GM19395 (cell line): ENCODE results near the gene PDPK1.
"Not testable (repeated sequence)": the region's sequence is repeated elsewhere in the genome, so short reads cannot be mapped to it uniquely, and the experiment has no call there.

Experiments
- ATAC-seq: cut with Tn5 transposase; IDR thresholded peaks from one replicate; pipeline ENCODE4 v1.9.1; 2021; ENCODE audit warnings: mild to moderate bottlenecking, moderate library complexity; ENCODE audit not compliant: unreplicated experiment

The PDPK1 gene

DNA sequence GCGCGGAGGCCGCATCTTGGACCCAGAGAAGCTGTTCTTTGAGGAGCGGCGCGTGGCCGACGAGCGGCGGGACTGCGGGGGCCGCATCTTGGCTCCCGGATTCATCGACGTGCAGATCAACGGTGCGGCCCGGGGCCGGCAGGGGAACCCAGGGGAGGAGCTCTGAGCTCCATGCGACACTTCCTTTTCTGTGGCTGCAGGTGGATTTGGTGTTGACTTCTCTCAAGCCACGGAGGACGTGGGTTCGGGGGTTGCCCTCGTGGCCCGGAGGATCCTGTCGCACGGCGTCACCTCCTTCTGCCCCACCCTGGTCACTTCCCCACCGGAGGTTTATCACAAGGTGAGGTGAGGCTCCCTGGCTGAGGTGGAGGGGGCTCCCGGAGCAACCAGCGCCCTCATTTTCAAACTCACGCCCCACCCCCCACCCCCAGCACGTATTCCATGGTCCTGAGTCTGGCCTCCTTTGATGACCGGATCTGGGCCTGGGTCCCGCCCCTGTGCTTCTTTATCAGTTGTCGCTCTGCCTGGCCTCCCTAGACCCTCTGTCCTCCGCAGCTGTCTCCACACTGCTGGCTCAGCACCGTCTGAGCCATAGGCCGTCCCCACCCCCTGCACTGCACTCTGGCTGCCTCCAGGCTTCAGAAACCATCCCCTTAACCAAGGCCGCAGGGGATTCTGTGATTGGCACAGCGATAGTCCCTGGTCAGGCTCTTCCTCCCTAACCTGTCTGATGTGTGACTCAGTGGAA lies 16.9 kb upstream of the PDPK1 start:
- ATAC-seq = no peak

- no peak for ATAC-seq
Measured at GRCh38 chr16:2523801-2524231, 14.0 kb upstream of the PDPK1 start.

DNA sequence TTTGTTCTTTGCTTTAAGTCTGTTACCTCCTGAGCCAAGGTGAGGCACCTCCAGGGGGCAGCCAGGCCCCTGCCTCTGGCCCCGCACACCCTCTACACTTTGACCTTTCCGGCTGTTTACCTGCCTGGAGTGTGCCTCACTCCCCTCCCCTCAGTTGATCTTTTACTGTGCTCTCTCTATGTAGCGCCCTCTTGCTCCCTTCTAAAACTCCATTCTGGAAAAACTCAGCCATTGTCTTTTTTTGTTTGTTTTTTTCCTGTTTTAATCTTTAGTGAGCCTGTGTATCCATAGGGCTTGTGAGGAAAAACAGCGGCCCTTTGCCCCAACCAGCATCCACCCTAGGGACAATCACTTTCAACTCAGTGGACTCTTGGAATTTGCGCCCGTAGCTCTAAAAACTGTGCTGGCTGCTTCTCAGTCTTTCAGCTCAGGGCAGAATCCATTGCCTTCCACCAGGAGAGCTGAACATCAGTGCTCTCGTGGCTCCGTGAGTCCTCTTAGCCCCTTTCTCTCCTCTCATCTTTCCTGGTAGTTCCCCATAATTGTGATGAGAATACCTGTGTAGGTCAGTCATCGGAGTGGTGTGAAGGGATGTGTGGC lies 13.4 kb upstream of the PDPK1 start:
- no peak for ATAC-seq

GRCh38 chr16:2526135-2526534 lies 11.7 kb upstream of the PDPK1 start:
- no peak for ATAC-seq

DNA sequence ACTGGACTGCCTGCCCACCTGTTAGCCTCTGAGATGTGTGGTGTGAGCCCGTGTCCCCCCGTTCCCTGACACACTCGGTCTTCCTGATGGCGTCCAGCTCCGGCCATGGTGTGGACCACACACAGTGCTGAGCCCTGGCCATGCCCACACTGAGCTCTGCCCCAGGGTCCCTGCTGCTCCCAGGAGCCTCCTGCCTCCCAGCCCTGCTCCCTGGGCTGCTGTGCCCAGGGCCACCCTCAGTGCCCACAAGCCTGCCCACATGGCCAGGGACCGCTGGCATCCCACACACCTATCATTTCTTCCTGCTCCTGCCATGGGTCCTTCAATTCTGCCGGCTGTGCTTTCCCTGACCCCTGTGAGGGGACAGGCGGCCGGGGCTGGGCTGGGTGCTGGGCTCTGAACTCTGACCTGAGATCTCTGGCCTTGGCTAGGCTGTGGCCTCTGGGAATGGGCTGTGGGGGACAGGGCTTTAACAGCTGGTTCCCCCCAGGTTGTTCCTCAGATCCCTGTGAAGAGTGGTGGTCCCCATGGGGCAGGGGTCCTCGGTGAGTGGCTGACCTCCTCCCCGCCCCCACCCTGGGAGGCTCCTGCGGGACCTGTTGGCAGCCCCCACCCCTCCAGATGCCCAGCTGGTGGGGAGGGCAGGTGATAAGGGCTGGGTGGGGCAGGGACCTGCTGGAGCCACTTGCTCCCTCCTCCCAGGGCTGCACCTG lies 10.6 kb upstream of the PDPK1 start:
- no peak for ATAC-seq

- ATAC-seq = no peak
Measured at GRCh38 chr16:2527784-2528100, 10.1 kb upstream of the PDPK1 start.

GRCh38 chr16:2528161-2529060 lies 9.4 kb upstream of the PDPK1 start:
- no peak for ATAC-seq

DNA sequence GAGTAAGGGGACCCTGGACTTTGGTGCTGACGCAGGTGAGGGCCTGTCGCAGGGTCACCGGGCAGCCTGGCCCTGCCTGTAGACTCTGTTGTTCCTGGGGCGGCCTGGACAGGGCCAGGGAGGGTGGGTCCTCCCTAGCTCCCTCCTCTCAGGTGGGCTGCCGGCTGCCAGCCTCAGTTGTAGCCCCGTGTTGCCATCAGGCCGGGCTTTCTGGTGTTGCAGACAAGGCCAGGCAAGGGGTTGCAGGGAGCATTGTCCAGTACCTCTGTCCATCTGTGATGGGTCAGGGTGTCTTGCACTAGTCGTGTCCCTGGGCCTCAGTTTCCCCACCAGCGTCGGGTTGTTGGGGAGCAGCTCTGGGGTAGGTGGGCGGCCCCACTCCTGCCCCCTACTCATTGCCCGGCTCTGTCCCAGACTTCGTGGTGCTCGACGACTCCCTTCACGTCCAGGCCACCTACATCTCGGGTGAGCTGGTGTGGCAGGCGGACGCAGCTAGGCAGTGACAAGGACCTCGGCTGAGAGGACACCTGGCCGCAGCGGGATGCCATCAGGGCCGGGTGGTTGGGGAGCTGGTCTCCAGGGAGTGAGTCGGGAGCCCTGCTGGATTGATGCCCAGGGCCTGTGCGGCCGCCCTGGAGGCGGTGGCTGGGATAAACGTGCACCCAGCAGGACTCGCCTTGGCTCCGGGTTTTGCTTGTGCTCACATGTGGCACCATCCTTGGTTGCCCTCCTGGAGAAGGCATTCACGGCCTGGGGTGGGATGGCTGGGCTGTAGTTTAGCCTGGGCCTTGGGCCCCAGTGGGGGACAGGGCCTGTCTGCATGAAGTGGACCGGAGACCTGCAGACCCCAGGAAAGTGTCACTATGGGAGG lies 8.5 kb upstream of the PDPK1 start:
- ATAC-seq = no peak

GRCh38 chr16:2529961-2530628 lies 7.7 kb upstream of the PDPK1 start:
- ATAC-seq = no peak

DNA sequence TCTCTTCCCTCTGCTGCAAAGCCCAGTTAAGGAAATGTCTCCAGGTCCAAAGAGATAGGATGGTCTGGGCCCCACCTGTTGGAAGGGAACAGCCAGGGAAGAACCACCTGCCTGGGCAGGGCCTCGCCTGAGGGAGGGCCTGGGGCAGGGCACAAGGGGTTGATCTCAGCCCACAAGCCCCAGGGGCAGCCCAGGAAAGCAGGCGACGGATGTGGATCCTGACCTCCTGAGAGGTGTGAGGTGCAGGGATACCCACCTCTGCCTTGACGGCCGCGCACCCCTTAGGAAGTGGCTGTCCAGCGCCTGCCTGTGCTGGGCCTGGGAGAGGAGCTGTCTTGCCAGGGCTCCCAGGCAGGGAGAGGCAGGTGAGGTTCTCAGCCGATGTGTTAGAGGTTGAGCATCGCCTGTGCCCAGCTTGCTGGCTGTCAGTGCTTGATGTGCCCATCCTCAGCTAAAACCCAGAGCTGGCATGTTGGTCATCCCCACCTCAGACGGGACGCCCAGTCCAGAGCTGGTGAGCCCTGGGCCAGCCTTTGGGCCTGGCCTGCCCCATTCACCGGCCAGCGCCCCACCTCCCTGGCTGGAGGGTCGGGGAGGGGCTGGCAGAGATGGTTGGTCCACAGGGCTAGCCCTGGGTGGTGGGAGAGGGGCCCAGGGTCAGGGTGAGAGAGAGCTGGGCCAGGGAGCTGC lies 7.0 kb upstream of the PDPK1 start:
- no peak for ATAC-seq

- no peak for ATAC-seq
Measured at GRCh38 chr16:2531371-2531695, 6.5 kb upstream of the PDPK1 start, which contains the start of gene CEMP1. CEMP1 (minus strand) TSS chr16:2531408; CDS start chr16:2531073, 335 bp downstream.

DNA sequence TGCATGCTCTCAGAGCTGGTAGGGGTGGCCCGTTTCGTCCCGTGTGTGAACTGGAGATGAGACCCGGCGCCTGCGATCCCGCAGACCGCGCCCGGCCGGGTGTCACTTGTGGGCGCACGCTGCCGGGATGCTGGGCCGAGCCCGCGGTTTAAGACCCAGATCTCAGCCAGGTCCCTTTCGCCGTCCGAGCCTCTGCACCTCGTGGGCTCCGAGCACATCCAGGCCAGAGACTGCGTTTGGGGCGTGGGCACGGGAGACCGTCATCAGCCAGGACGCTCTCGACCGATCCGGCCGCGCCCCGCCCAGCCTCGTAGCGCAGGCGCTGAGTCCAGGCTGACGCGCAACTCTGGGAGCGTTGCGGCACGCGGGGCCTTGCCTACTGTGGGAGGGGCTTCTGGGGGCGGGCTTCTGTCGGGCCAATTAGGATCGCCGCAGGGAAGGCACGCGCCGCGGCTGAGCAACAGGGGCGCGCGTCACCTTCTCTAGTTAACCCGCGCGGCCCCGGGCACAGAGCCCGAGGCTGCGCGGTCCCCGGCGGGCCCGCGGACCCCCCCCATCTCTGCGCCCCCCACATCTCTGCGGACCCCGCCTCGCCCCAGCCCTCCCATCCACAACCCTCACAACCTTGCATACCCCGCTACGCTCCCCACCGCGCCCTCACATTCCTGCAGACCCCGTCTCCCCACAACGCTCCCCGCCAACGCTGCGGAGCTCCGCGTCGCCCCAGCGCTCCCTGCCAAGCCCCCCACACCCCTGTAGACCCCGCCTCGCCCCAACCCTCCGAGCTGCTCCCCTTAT lies 5.9 kb upstream of the PDPK1 start:
- peak; percentile 78 for ATAC-seq

- peak; percentile 6 for ATAC-seq
Measured at GRCh38 chr16:2532494-2533141, 5.2 kb upstream of the PDPK1 start.

GRCh38 chr16:2533142-2533755 lies 4.6 kb upstream of the PDPK1 start:
- ATAC-seq = not testable (repeated sequence)

- ATAC-seq = no peak
Measured at GRCh38 chr16:2533912-2534311, 3.9 kb upstream of the PDPK1 start.

- ATAC-seq = not testable (repeated sequence)
Measured at GRCh38 chr16:2534335-2534734, 3.5 kb upstream of the PDPK1 start.

GRCh38 chr16:2535625-2536013 lies 2.2 kb upstream of the PDPK1 start:
- no peak for ATAC-seq
